Measurements from ENCODE around the gene GNAQ. TPM values are rescaled to one million over a fixed set of nuclear protein-coding genes. Genes with fewer than 3 reads are reported as not detected.

Gene GNAQ
- total and polyA plus RNA-seq, 2 of the 4 experiments (the other 2 are of a cell fraction) = 23.1 to 50.7 TPM

DNA sequence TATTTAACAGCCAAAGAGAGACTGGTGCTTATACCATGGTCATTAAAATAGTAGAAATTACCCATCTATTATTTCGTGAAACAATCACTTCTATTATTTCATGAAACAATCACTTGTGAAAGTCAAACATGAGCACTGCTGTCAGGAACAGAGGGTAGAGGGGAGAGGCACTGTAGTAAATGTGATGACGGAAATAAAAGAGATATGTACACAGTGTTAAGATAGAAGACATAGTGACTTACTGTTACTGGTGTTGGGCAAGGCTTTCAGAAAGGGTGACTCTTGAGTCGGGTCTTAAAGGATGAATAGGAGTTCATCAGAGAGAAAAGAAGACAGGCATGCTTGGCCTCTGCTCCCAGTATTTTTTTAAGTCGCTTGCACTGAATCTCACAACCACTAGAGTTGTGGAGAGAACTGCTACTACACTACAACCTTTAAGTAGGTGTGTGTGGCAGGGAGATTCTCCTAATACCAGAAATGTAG lies 220.9 kb downstream of the GNAQ start:
- intact Hi-C loops (cut with micrococcal nuclease) = no loop called here
- no peak overlapping the region for H3K18ac ChIP-seq (ENCODE audit: low read depth, low read length)
- no peak overlapping the region for H3K4me2 ChIP-seq (ENCODE audit: low read depth, low read length)
- no peak overlapping the region for H3K14ac ChIP-seq (replicated peaks; ENCODE audit: low read depth, low read length)
- H3K9ac ChIP-seq (ENCODE audit: low read depth, low read length) = no peak overlapping the region
- in situ Hi-C loops (cut with MboI; ENCODE audit: low sequenced_read_pairs) = no loop called here
- H3K27me3 ChIP-seq (ENCODE audit: control insufficient read depth, insufficient read depth, low read length) = no peaks in the 10 kb centered on the region
- no peak overlapping the region for H4K91ac ChIP-seq (ENCODE audit: insufficient read depth, low read depth, low read length)
- H2AFZ ChIP-seq (replicated peaks; ENCODE audit: low read length, poor library complexity) = no peak overlapping the region
- no peaks in the 10 kb centered on the region for H4K20me1 ChIP-seq (ENCODE audit: insufficient read depth, low read length)
- DNase-seq (no peak), ATAC-seq (ENCODE audit: low read depth) (no peak)
- peaks cover 8 to 19% of the 10 kb centered on the region in 2 experiments; a peak in 2 of 4 replicates for H3K79me1 ChIP-seq (ENCODE audit: low read depth in 1 of 2, low read length in 2 of 2)
- peaks cover 9% of the 10 kb centered on the region for H3K36me3 ChIP-seq (ENCODE audit: control insufficient read depth, insufficient read depth, low read length)
- dilution Hi-C loops (cut with HindIII; ENCODE audit: low sequenced_read_pairs, unreplicated experiment) = no loop called here
- no CpG with 5 or more reads among the region's 4 CpGs for WGBS, 2 experiments (ENCODE audit: extremely low coverage in 2 of 2, insufficient read length in 1 of 2)
- H3K9me1 ChIP-seq (ENCODE audit: insufficient read depth, low read length) = no peaks in the 10 kb centered on the region
- H2AK9ac ChIP-seq (replicated peaks; ENCODE audit: low read depth, low read length, poor library complexity) = no peak overlapping the region
- no peak overlapping the region for H2BK120ac ChIP-seq (ENCODE audit: low read depth, low read length)
- ChIA-PET CTCF (interaction anchor here (0.6 kb wide), 1 partner anchor 368 kb away, joined by 4 read pairs; no protein-coding TSS in a partner anchor), POLR2A (ENCODE audit: unreplicated experiment) (no interaction called here)
- no peaks in the 10 kb centered on the region for H3K9me3 ChIP-seq (ENCODE audit: control insufficient read depth, insufficient read depth, low read length)
- no TSS peak for BruUV-seq (replicated peaks)
- no peak overlapping the region for H4K8ac ChIP-seq (ENCODE audit: low read depth in 2 of 2, low read length in 2 of 2)
- H2BK5ac ChIP-seq (ENCODE audit: low read depth, low read length, poor library complexity, severe bottlenecking) = no peak overlapping the region
- no peak overlapping the region for H2AK5ac ChIP-seq (ENCODE audit: low read depth, low read length)
- no peak for TF ChIP-seq ELK1 (IDR thresholded peaks at IDR 0.05; ENCODE audit: borderline replicate concordance, low read depth, low read length)
- no peak for TF ChIP-seq MAFK (IDR thresholded peaks at IDR 0.05; ENCODE audit: low read depth, low read length)
- TF ChIP-seq SMC3 (IDR thresholded peaks at IDR 0.05; ENCODE audit: low read depth, low read length) = no peak
- no peak for TF ChIP-seq POLR2A (IDR thresholded peaks at IDR 0.05; ENCODE audit: low read depth, low read length)
- no peak for TF ChIP-seq RAD21 (IDR thresholded peaks at IDR 0.05; ENCODE audit: low read length)
- TF ChIP-seq RCOR1 (IDR thresholded peaks at IDR 0.05; ENCODE audit: insufficient replicate concordance, low read length) = no peak
- no peak for TF ChIP-seq CHD1 (IDR thresholded peaks at IDR 0.05; ENCODE audit: low read depth, low read length)
- no peak for TF ChIP-seq CTCF (conservative IDR thresholded peaks at IDR 0.05; ENCODE audit: low read depth, low read length)
- TF ChIP-seq MAZ (IDR thresholded peaks at IDR 0.05; ENCODE audit: borderline replicate concordance, low read depth, low read length) = no peak
- no peak for TF ChIP-seq MXI1 (IDR thresholded peaks at IDR 0.05; ENCODE audit: borderline replicate concordance, low read depth, low read length)
- no peak for TF ChIP-seq FOS (IDR thresholded peaks at IDR 0.05; ENCODE audit: low read depth, low read length)
- TF ChIP-seq BHLHE40 (IDR thresholded peaks at IDR 0.05; ENCODE audit: low read depth, low read length) = no peak
- TF ChIP-seq, protein P1, sequence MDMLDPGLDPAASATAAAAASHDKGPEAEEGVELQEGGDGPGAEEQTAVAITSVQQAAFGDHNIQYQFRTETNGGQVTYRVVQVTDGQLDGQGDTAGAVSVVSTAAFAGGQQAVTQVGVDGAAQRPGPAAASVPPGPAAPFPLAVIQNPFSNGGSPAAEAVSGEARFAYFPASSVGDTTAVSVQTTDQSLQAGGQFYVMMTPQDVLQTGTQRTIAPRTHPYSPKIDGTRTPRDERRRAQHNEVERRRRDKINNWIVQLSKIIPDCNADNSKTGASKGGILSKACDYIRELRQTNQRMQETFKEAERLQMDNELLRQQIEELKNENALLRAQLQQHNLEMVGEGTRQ (IDR thresholded peaks at IDR 0.05; ENCODE audit: low read depth, low read length) = no peak
- no peak overlapping the region for H3K23ac ChIP-seq (ENCODE audit: low read depth, low read length)
- H3K4me3 ChIP-seq (ENCODE audit: insufficient read depth, low read depth, low read length) = no peak overlapping the region
- H3K4ac ChIP-seq (ENCODE audit: low read depth, low read length) = no peak overlapping the region
- H3K27ac ChIP-seq (ENCODE audit: insufficient read depth, low read length) = no peak overlapping the region
- no peak overlapping the region for H2BK20ac ChIP-seq (ENCODE audit: low read depth, low read length)
- no peak overlapping the region for H3K56ac ChIP-seq (ENCODE audit: extremely low read depth, insufficient read depth, low read length)
- no peak overlapping the region for H2BK15ac ChIP-seq (ENCODE audit: low read depth, low read length)
- H4K5ac ChIP-seq (ENCODE audit: low read depth, low read length) = no peak overlapping the region
- H3K4me1 ChIP-seq (ENCODE audit: control insufficient read depth, insufficient read depth, low read length) = peaks cover 8% of the 10 kb centered on the region; the same call in 1 of the 2 replicates

Data from IMR-90 (cell line).